GM12892 (cell line): ENCODE measurements around the gene TTC9C.

ENCODE experiments used
- DNase-seq: peaks from one replicate; pipeline ENCODE4 v3.0.0; 2011; ENCODE audit not compliant: insufficient read length
- FAIRE-seq: peaks from 2 replicates; lab custom pipeline; 2011; peaks lifted over from hg19 to GRCh38; lab: Jason Lieb, UNC
- POLR2A ChIP-seq: IDR thresholded peaks from 2 replicates; pipeline ENCODE4 v1.6.1; 2011; ENCODE audit warnings: low read depth, low read length, control low read depth
- POLR2AphosphoS5 ChIP-seq: IDR thresholded peaks from 2 replicates; pipeline ENCODE4 v1.6.1; 2011; ENCODE audit warnings: low read depth, low read length, control low read depth
- TAF1 ChIP-seq: IDR thresholded peaks from 2 replicates; pipeline ENCODE4 v1.6.1; 2011; ENCODE audit warnings: low read depth, mild to moderate bottlenecking, control low read depth, low read length, borderline replicate concordance

Gene TTC9C

DNA sequence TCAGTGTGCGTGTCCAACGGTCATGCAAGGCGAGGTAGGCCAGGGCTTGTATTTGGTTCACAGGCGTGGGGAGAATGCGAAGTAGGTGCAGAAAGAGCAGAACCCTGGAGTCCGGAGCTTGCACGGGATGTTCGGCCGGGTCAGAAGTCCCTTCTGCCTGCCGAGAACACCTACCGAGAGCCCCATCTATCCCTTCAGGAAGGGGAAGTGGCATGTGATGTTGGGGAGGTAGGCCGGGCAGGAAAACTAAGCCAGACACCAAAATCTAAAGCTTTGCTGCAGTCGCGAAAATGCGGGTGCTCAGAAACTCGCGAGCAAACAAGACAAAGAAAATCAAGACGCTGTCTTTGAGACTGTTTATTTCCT, 42.5 kb downstream of the TTC9C start:
- peak; percentile 33 for FAIRE-seq
- no peak for DNase-seq
- no peak for TF ChIP-seq TAF1
- no peak for TF ChIP-seq POLR2AphosphoS5
- TF ChIP-seq POLR2A, result no peak

DNA sequence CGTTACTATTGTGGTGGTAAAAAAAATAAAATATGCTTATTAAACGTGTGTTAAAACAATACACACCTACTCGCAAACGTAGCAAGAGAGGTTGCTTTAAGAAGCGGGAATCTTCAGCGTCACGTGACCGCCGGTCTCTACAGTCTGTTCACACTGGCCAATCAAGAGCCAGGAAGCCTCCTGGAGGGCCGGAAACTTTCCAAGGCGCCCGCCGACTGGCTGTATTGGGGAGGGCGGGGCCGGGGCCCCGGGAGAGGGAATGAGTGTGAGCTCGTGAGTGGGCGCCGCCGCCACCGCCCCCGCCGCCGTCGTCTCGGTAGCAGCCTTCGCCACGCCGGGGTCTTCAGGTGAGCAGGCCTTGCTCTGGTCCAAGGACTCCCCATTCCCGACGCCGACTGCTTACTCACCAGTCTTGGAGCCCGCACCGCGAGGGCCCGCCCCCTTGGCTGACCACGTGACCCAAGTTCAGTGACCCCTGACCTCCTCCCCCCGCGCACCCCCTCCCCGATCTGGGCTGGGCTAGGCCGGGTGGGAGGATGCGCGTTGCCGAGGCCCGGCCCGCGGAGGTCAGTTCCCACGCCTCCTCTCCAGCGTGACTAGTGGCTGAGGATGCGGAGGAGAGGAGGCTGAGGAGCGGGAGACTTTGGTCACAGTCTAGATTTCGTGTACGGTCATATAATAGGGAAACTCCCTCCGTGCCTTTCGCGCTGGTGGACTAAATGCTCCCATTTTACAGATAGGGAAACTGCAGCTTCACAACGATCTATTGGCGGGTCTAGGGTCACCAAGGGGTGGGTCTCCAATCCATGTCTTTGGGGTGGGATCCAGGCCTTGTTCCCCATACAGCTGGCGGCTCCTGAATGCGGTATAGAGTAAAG, 43.1 kb downstream of the TTC9C start, which contains the start of gene TAF6L:
TAF6L (plus strand) TSS at position 253 of the 878 bp plus-strand sequence. CDS start 4,388 bp downstream, outside the sequence.
- peak; percentile 87 for DNase-seq
- TF ChIP-seq POLR2A (peak; percentile 73), POLR2AphosphoS5 (peak; percentile 86), TAF1 (no peak)
- FAIRE-seq, result peak; percentile 94

DNA sequence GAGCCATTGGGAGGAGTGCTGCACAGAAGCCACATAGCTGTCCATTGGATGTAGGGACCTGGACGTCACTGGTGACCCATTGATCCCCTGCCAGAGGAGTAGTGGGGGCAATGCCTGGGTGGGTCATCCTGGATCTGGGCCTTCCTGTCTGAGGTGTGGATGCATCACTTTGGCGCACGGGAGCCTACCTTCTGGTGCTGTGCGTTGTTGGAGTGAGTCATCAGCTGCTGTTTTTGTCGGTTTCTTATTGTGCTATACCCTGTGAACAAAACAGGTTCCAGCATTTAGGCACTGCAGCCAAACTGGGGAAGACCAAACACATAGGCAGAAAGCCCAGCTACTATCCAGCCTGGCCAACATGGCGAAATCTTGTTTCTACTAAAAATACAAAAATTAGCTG, 46.1 kb downstream of the TTC9C start:
- no peak for FAIRE-seq

DNA sequence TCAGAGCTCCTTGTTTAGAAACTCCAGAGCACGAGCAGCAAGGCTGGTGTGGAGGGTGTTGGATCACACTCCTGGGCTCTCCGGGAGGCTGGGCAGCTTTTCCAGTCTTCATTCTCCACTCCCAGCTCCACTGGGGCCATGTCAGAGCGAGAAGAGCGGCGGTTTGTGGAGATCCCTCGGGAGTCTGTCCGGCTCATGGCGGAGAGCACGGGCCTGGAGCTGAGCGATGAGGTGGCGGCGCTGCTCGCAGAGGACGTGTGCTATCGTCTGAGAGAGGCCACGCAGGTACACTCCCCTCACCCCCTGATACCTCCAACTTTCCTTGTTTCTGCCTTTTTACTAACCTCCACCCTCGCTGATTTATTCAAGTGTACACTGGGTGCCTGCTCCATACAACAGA, 47.4 kb downstream of the TTC9C start:
- TF ChIP-seq TAF1, result no peak
- TF ChIP-seq POLR2AphosphoS5, result no peak
- no peak for TF ChIP-seq POLR2A
- DNase-seq (no peak), FAIRE-seq (no peak)

More for the DNA sequence above, 46.1 kb downstream of the TTC9C start:
- no peak for DNase-seq
- TF ChIP-seq POLR2A, result no peak
- TF ChIP-seq POLR2AphosphoS5, result no peak
- no peak for TF ChIP-seq TAF1

DNA sequence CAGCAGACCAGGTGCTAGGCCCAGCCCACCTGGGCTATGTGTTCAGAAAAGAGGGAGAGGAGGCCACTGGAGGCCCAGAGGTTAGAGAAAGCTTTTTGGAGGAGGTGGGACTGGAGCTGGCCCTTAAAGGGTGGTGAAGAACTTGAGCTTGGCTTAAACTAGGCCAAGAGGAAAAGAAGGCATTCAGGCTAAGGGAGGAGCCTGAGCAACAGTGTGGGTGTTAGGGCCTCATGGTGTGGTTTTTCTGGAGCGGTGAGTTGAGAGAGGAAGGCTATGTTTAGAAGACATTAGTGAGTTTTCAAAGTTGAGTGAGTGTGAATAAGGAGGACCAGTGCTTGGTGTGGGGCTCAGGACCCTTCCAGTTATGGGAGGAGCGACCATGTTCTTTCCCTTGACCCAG, 49.1 kb downstream of the TTC9C start:
- FAIRE-seq (no peak), DNase-seq (no peak)
- TF ChIP-seq TAF1 (no peak), POLR2AphosphoS5 (no peak), POLR2A (no peak)

DNA sequence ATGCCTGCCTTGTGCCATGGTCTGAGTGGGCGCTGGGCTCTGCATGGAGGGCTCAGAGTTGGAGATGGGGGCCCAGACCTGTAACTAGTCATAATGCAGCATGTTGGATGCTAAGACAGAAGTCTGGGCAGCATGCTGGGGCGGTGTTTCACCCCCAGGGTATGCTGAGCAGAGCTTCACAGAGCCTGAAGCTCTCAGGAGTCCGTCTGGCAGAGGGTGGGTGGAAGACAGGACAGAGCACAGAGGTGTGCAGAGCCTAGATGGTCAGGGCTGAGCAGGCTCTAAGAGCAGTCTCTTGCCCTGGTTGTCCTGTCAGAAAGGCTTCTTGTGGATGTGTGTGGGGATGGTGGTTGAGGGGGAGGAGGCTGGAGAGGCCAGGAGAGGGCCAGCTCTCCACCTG, 50.2 kb downstream of the TTC9C start:
- TF ChIP-seq POLR2AphosphoS5 (no peak), POLR2A (no peak), TAF1 (no peak)
- FAIRE-seq (no peak), DNase-seq (no peak)

DNA sequence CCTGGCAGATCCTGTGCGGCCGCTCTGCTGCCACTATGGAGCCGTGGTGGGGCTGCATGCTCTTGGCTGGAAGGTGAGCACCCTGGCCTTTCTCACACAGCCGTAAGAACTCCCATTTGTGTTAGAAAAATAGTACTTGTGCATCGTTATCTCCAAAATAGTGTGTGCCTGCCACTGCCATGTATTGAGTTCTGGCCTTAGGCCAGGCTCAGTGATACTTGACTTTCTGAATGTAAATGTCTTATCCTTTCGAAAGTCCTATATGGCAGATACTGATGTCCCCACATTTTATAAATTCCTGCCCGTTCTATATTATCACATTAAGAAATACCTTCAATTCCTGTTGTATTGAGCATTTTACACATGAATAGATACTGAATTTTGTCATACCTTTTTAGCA, 54.5 kb downstream of the TTC9C start:
- no peak for DNase-seq
- TF ChIP-seq POLR2AphosphoS5 (no peak), POLR2A (no peak), TAF1 (no peak)
- FAIRE-seq, result no peak

DNA sequence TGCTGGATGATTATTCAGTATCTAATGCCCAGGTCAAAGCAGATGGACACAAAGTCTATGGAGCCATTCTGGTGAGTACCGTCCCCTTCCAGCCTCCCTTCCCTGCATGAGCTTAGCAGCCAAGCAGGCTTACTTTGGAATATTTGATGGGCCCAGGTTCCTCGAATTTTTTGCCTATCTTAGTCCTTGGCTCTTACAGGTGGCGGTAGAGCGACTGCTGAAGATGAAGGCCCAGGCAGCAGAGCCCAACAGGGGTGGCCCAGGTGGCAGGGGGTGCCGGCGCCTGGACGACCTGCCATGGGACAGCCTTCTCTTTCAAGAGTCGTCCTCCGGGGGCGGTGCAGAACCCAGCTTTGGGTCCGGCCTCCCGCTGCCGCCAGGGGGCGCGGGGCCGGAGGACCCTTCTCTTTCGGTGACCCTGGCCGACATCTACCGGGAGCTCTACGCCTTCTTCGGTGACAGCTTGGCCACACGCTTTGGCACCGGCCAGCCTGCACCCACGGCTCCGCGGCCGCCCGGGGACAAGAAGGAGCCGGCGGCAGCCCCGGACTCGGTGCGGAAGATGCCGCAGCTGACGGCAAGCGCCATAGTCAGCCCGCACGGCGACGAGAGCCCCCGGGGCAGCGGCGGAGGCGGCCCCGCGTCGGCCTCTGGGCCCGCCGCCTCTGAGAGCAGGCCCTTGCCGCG, 58.2 kb downstream of the TTC9C start:
- DNase-seq (peak; percentile 90), FAIRE-seq (no peak)
- 0 out of 2 replicates have a peak, but pooled peaks have one; percentile 29 for TF ChIP-seq TAF1
- TF ChIP-seq POLR2AphosphoS5, result no peak

DNA sequence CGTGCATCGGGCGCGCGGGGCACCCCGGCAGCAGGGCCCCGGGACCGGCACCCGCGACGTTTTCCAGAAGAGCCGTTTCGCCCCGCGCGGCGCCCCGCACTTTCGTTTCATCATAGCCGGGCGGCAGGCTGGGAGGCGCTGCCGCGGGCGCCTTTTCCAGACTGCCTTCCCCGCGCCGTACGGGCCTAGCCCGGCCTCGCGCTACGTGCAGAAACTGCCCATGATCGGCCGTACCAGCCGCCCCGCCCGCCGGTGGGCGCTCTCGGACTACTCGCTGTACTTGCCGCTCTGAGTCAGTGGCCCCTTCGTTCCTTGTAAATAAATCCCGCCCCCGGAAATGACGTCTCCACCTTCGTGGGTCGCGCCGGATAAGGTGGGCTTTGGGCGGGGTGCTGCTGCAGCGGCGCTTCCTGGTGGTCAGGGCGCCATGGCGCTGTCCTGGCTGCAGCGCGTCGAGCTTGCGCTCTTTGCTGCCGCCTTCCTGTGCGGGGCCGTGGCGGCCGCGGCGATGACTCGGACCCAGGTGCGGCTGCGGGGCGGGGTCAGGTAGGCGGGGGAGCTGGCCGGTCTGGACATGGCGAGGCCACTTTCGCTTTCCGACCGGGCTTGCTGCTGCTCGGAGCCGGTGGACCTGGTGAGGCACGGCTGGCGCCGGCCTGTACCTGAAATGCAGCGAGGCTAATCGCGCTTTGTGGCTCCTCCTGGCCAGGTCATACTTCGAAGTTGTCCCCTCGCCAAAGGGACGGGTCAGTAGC, 58.9 kb downstream of the TTC9C start, which contains the start of gene TMEM179B:
TMEM179B (plus strand) TSS at position 398 of the 755 bp plus-strand sequence; CDS start at position 428, 30 bp downstream.
- FAIRE-seq (peak; percentile 98), DNase-seq (peak; percentile 95)
- TF ChIP-seq TAF1 (peak; percentile 75), POLR2A (peak; percentile 99), POLR2AphosphoS5 (peak; percentile 98)
